Esophagus squamous epithelium (tissue), 4 donors: Measurements from ENCODE around the gene LRRC4.

ENCODE experiments used
- CTCF ChIP-seq, 6 experiments: fragments of 450-650 bp in 4 of 6; fragments of 200-600 bp in 2 of 6; sonication (generic) in 2 of 6; IDR thresholded peaks; one replicate each; pipeline ENCODE4 v1.5.1; 2016 to 2019; ENCODE audit warnings: antibody characterized with exemption in 6 of 6, mild to moderate bottlenecking in 4 of 6, moderate library complexity in 4 of 6
- POLR2A ChIP-seq, 4 donors: fragments of 450-650 bp; IDR thresholded peaks; one replicate each; pipeline ENCODE4 v1.6.1; 2017; ENCODE audit warnings: antibody characterized with exemption in 4 of 4, mild to moderate bottlenecking in 4 of 4, moderate library complexity in 3 of 4

GRCh38 chr7:127995156-127995880 is 35.9 kb downstream of the LRRC4 start:
- TF ChIP-seq CTCF (IDR thresholded peaks at IDR 0.05) (no peak), POLR2A (IDR thresholded peaks at IDR 0.05) (no peak)
